Stimulated activated CD4-positive, alpha-beta T cell treated with anti-CD3 and anti-CD28 coated beads, Interleukin-12 subunit alpha, Interleukin-12 subunit beta, amount 100 ng/mL, for 48 hours (primary cell): ENCODE data around the gene TBC1D1.

Experiments
- DNase-seq, 3 donors: peaks; one replicate each; pipeline ENCODE4 v3.0.0-alpha.2; 2020; ENCODE audit warnings: low read depth in 2 of 3, low spot score in 1 of 3

Gene TBC1D1

DNA sequence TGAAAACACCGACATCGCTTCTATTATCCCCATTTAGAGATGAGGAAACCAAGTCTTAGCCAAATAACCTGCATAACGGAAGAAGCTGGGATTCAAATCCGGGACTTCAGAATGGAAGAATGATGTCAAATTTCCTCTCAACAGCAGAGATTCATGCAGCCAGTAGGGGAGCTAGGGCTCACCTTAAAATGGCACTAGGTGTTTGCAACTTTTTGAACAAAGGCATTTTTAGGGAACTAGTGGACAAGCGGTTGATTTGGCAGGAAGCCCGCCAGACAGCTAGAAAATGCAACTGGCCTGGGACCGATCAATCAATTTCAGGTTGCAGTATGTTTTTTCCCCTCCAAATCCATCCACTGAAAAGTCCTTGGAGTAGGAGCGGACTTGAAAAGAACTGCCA lies 293.5 kb downstream of the TBC1D1 start:
- no peak for DNase-seq

DNA sequence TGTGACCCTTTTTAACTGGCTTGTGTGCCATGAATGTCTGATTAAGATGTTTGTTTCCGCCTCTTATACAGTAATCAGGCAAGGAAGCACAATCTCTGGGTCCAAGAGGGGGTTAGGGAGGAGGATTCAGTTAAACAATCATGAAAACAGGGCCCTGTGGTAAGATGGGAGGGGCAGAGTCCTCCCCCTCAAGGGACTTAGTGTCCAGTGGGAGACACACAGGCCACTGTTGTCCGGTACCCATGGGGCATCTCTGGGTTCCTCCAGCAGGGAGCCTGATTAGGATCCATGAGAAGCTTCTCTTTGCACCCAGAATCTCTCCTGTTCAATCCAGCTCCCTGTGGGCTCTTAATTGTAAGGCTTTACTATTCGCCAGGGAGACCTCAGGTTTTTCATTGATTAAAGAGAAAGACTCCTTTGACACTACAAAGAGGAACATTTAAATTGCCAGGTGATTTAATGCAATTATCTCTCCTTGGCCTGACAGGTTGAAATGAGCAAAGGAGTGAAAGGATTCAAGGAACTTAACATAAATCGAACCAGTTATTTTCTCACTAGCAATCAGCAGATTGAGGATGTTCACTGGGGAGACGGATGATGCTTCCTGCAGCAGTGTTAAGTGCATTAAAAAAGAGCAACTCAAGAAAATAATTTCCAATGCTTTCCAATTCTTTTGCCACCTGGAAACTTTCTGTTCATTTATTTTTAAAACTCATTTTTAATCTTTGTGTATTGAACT lies 294.7 kb downstream of the TBC1D1 start:
- no peak for DNase-seq

DNA sequence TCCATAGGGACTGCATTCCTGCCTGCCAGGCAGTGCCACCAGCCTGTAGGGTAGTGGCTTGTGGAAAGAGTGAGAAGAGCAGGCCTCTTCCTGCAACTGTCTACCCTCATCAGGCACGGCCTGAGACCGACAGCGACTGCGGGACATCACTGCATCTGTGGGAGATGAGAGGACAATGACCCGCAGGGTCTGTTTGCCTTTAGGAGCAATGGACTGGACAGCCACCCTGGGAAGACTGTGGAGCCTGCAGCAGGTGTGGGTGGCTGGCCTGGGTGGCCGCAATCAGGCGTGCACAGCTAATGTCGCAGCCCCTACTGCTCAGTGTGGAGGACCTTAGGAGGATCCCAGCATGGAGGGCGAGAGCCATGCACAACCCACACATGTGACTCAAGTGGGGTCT lies 297.3 kb downstream of the TBC1D1 start:
- DNase-seq = no peak

DNA sequence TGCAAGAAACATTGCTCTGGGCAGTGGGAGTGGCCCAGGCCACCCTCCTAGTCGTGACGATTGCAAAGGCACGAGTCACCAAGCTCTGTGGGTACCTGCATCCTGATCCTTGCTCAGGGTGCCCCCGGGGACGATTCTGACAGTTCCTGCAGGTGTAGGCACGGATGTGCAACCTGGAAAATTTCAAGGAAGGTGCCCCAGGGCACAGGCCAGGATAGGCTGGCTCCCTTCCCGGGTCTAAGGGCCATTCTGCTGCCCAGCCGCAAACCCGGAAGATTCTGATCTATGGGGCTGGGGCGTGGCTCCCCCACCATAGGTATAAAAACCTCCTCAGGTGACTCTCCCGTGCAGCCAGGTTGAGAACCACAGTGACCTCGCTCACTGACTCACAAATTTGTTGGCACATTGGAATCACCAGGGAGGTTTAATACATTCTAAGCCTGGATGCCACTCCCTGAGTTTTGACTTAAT lies 297.8 kb downstream of the TBC1D1 start:
- DNase-seq = no peak
